ENCODE results near the gene LRRC15.

GRCh38 chr3:194373028-194373427 lies 3.5 kb upstream of the LRRC15 start:
- TF ChIP-seq CTCF (IDR thresholded peaks at IDR 0.05), result no peak
- TF ChIP-seq CBFB (CRISPR knock-in tag; IDR thresholded peaks at IDR 0.05; ENCODE audit: low read depth), result no peak

All from WTC11 (cell line).